IMR-90 (cell line): ENCODE data around the gene VPS13A. TPM values are rescaled to one million over a fixed set of nuclear protein-coding genes. Genes with fewer than 3 reads are reported as not detected.

ENCODE experiments used
- ATAC-seq: fragments of 200-7000 bp; cut with Tn5 transposase; 2 replicates; pipeline ENCODE4 v1.9.1; 2020; ENCODE audit warnings: low read depth, mild to moderate bottlenecking, moderate library complexity
- BruUV-seq: library from RNA; stranded (reverse); fragments of 400-500 nt; replicated peaks from 2 replicates; lab custom pipeline; 2021; lab: Mats Ljungman, UMichigan
- CTCF ChIA-PET: fragments of 300-600 bp; formaldehyde crosslinking; extraction: SDS; loops from one replicate; lab custom pipeline; 2021; ENCODE audit warnings: antibody characterized with exemption; lab: Yijun Ruan, JAX
- POLR2A ChIA-PET: fragments of 300-600 bp; sonication (Branson Sonifier 250); formaldehyde crosslinking; loops from one replicate; lab custom pipeline; 2022; ENCODE audit warnings: antibody characterized with exemption; ENCODE audit not compliant: unreplicated experiment; lab: Charles Lee
- DNase-seq: peaks from one replicate; pipeline ENCODE4 v3.0.0; 2013
- H2AFZ ChIP-seq: replicated peaks from 2 replicates; pipeline ENCODE3; 2013; ENCODE audit warnings: low read length, mild to moderate bottlenecking; ENCODE audit not compliant: poor library complexity
- H2AK5ac ChIP-seq: 2 replicates; pipeline ENCODE4 v1.6.1; 2013; ENCODE audit warnings: low read depth, low read length, inconsistent platforms
- H2AK9ac ChIP-seq: replicated peaks from 2 replicates; pipeline ENCODE3; 2013; ENCODE audit warnings: mild to moderate bottlenecking, low read depth, low read length, moderate library complexity; ENCODE audit not compliant: poor library complexity
- H2BK120ac ChIP-seq: 2 replicates; pipeline ENCODE4 v1.6.1; 2013; ENCODE audit warnings: low read depth, low read length, inconsistent platforms
- H2BK15ac ChIP-seq: 3 replicates; pipeline ENCODE4 v1.6.1; 2013; ENCODE audit warnings: low read depth, low read length, inconsistent platforms
- H2BK20ac ChIP-seq: 2 replicates; pipeline ENCODE4 v1.6.1; 2013; ENCODE audit warnings: low read depth, mild to moderate bottlenecking, inconsistent platforms, low read length, moderate library complexity
- H2BK5ac ChIP-seq: 2 replicates; pipeline ENCODE4 v1.6.1; 2013; ENCODE audit warnings: mild to moderate bottlenecking, low read depth, low read length, inconsistent platforms; ENCODE audit not compliant: poor library complexity, severe bottlenecking
- H3K14ac ChIP-seq: replicated peaks from 2 replicates; pipeline ENCODE4 v1.6.1; 2013; ENCODE audit warnings: low read depth, low read length, inconsistent platforms
- H3K18ac ChIP-seq: 2 replicates; pipeline ENCODE4 v1.6.1; 2013; ENCODE audit warnings: low read depth, low read length, control low read depth
- H3K23ac ChIP-seq: 2 replicates; pipeline ENCODE4 v1.6.1; 2013; ENCODE audit warnings: low read depth, low read length, inconsistent platforms
- H3K27ac ChIP-seq: 2 replicates; pipeline ENCODE4 v1.5.1; 2013; ENCODE audit warnings: mild to moderate bottlenecking, control low read depth, low read length; ENCODE audit not compliant: insufficient read depth
- H3K27me3 ChIP-seq: 2 replicates; pipeline ENCODE4 v1.6.1; 2013; ENCODE audit warnings: low read length; ENCODE audit not compliant: control insufficient read depth, insufficient read depth
- H3K36me3 ChIP-seq: 2 replicates; pipeline ENCODE4 v1.6.1; 2013; ENCODE audit warnings: low read length, mixed read lengths; ENCODE audit not compliant: control insufficient read depth, insufficient read depth
- H3K4ac ChIP-seq: 2 replicates; pipeline ENCODE4 v1.6.1; 2013; ENCODE audit warnings: low read depth, low read length, inconsistent platforms
- H3K4me1 ChIP-seq: 2 replicates; pipeline ENCODE4 v1.6.1; 2013; ENCODE audit warnings: low read length, mixed read lengths; ENCODE audit not compliant: control insufficient read depth, insufficient read depth
- H3K4me2 ChIP-seq: 2 replicates; pipeline ENCODE4 v1.6.1; 2013; ENCODE audit warnings: low read depth, mild to moderate bottlenecking, control low read depth, low read length, moderate library complexity
- H3K4me3 ChIP-seq: 2 replicates; pipeline ENCODE4 v1.5.1; 2013; ENCODE audit warnings: low read depth, mild to moderate bottlenecking, control low read depth, low read length, moderate library complexity; ENCODE audit not compliant: insufficient read depth
- H3K56ac ChIP-seq: 2 replicates; pipeline ENCODE4 v1.6.1; 2013; ENCODE audit warnings: low read length, inconsistent platforms; ENCODE audit not compliant: insufficient read depth; ENCODE audit errors: extremely low read depth
- H3K79me1 ChIP-seq, 2 experiments: 2 replicates each; pipeline ENCODE4 v1.6.1; 2013; ENCODE audit warnings: low read length in 2 of 2, inconsistent platforms in 1 of 2, low read depth in 1 of 2
- H3K9ac ChIP-seq: 2 replicates; pipeline ENCODE4 v1.6.1; 2013; ENCODE audit warnings: low read depth, low read length, control low read depth
- H3K9me1 ChIP-seq: 2 replicates; pipeline ENCODE4 v1.6.1; 2013; ENCODE audit warnings: low read length, inconsistent platforms; ENCODE audit not compliant: insufficient read depth
- H3K9me3 ChIP-seq: 2 replicates; pipeline ENCODE4 v1.6.1; 2013; ENCODE audit warnings: low read length; ENCODE audit not compliant: control insufficient read depth, insufficient read depth
- H4K20me1 ChIP-seq: 2 replicates; pipeline ENCODE4 v1.6.1; 2013; ENCODE audit warnings: low read length, inconsistent platforms; ENCODE audit not compliant: insufficient read depth
- H4K5ac ChIP-seq: 2 replicates; pipeline ENCODE4 v1.6.1; 2013; ENCODE audit warnings: mild to moderate bottlenecking, low read depth, low read length, control low read depth
- H4K8ac ChIP-seq, 2 experiments: 2 replicates each; pipeline ENCODE4 v1.6.1; 2013; ENCODE audit warnings: low read depth in 2 of 2, low read length in 2 of 2, control low read depth in 1 of 2, inconsistent platforms in 1 of 2
- H4K91ac ChIP-seq: 2 replicates; pipeline ENCODE4 v1.6.1; 2013; ENCODE audit warnings: low read depth, low read length, inconsistent platforms; ENCODE audit not compliant: insufficient read depth
- CHD1 ChIP-seq: IDR thresholded peaks from 2 replicates; pipeline ENCODE4 v1.6.1; 2012; ENCODE audit warnings: low read depth, low read length, improper control_type of control experiment
- MAFK ChIP-seq: IDR thresholded peaks from 2 replicates; pipeline ENCODE4 v1.6.1; 2012; ENCODE audit warnings: low read depth, low read length, improper control_type of control experiment
- WGBS, 2 experiments: methylation state at CpG; one replicate each; pipeline versions ENCODE4 v1.1.5 to v1.1.7; 2013; ENCODE audit warnings: missing lambda C conversion rate in 2 of 2; ENCODE audit not compliant: insufficient read length in 1 of 2; ENCODE audit errors: extremely low coverage in 2 of 2; 5-methylcytosine and 5-hydroxymethylcytosine counted together
- dilution Hi-C: fragments of 300-500 bp; cut with HindIII; formaldehyde crosslinking; loops from one replicate; pipeline ENCODE4 v1.14.3; 2018; ENCODE audit warnings: low sequenced_read_pairs; ENCODE audit not compliant: unreplicated experiment
- in situ Hi-C: fragments of 300-500 bp; cut with MboI; formaldehyde crosslinking; loops from 3 replicates; pipeline ENCODE4 v1.14.3; 2019; ENCODE audit warnings: low sequenced_read_pairs, inconsistent platforms, mixed read lengths
- intact Hi-C: fragments of 100-400 bp; cut with micrococcal nuclease; formaldehyde crosslinking; loops from 2 replicates; pipeline ENCODE4 v1.10.0; 2022
- polyA plus RNA-seq, 3 experiments: library from polyadenylated mRNA; depleted of rRNA; stranded (reverse); fragments of >200 nt; gene quantifications; 2 replicates each; pipeline ENCODE4 v1.2.3, GENCODE V29; 2012; ENCODE audit warnings: low replicate concordance in 1 of 3
- total RNA-seq: library from RNA; depleted of rRNA; stranded (reverse); fragments of >200 nt; gene quantifications from 2 replicates; pipeline ENCODE4 v1.2.3, GENCODE V29; 2012

VPS13A gene
- total and polyA plus RNA-seq, 2 of the 4 experiments (the other 2 are of a cell fraction): 10.4 to 26.5 TPM

- no peak overlapping the region for H3K23ac ChIP-seq
- no peak overlapping the region for H2BK15ac ChIP-seq
- no peak overlapping the region for H4K8ac ChIP-seq
- TF ChIP-seq MAFK: peak; percentile 68
- no peak for TF ChIP-seq CHD1
- no peak overlapping the region for H3K56ac ChIP-seq
- intact Hi-C loops (no loop called here), in situ Hi-C loops (no loop called here), dilution Hi-C loops (no loop called here)
- no peak overlapping the region for H4K91ac ChIP-seq
- no peak overlapping the region for H2BK120ac ChIP-seq
- H3K27me3 ChIP-seq: no peaks in the 10 kb centered on the region
- no peak overlapping the region for H3K18ac ChIP-seq
- H3K27ac ChIP-seq: no peak overlapping the region
- no peak overlapping the region for H4K5ac ChIP-seq
- WGBS, 2 experiments: no CpG with 5 or more reads among the region's 1 CpG
- no peak overlapping the region for H2AK5ac ChIP-seq
- H2BK5ac ChIP-seq: no peak overlapping the region
- no peaks in the 10 kb centered on the region for H3K79me1 ChIP-seq
- no peak overlapping the region for H3K4me2 ChIP-seq
- no peaks in the 10 kb centered on the region for H3K9me3 ChIP-seq
- H3K14ac ChIP-seq: no peak overlapping the region
- 0 out of 2 replicates have a peak, but pooled peaks cover 2% of the 10 kb centered on the region for H3K36me3 ChIP-seq
- ATAC-seq (no peak), DNase-seq (no peak)
- no TSS peak for BruUV-seq
- no peaks in the 10 kb centered on the region for H3K9me1 ChIP-seq
- ChIA-PET POLR2A (no interaction called here), CTCF (no interaction called here)
- no peak overlapping the region for H2BK20ac ChIP-seq
- H3K4me1 ChIP-seq: no peaks in the 10 kb centered on the region
- no peak overlapping the region for H2AK9ac ChIP-seq
- H3K9ac ChIP-seq: no peak overlapping the region
- H3K4me3 ChIP-seq: no peak overlapping the region
- H3K4ac ChIP-seq: no peak overlapping the region
- H2AFZ ChIP-seq: no peak overlapping the region
- H4K20me1 ChIP-seq: no peaks in the 10 kb centered on the region
Measured at GRCh38 chr9:77316058-77316457, 138.7 kb downstream of the VPS13A start.
